ENCODE data around the gene PLOD3.

DNA sequence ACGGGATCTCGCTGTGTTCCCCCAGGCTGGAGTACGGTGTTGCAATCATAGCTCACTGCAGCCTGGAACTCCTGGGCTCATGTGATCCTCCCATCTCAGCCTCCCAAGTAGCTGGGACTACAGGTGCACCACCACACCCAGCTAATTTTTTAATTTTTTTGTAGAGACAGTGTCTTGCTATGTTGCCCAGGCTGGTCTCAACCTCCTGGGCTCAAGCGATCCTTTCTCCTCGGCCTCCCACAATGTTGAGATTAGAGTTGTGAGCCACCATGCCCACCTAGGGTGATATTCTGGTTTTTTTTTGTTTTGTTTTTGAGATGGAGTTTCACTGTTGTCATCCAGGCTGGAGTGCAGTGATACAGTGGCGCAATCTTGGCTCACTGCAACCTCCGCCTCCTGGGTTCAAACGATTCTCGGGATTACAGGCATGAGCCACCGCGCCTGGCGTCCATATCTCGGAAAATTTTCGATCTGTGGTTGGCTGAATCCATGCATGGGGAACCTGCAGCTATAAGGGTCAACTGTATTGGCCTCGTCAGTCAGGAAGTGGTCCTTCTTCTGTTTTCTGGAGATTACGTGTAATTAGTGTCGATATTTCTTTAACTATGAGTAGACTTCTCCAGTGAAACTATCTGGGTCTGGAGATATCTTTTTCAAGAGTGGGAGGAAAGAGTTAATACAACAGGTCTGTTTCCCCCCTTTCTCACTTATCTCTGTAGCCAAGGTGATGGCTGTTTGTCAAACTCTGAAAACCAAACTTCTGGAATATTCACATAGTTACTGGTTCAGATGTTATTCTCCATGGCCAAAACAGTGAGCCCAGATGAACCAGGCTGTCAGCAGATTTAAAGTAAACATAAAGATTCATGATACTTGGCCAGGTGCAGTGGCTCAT lies 48.5 kb upstream of the PLOD3 start:
- TF ChIP-seq ZNF274 (IDR thresholded peaks at IDR 0.05; ENCODE audit: low read depth, low read length): no peak
- no peak for TF ChIP-seq YY1 (IDR thresholded peaks at IDR 0.05; ENCODE audit: insufficient read depth, insufficient read length)

All from NT2/D1 (cell line).